HepG2 (cell line): Measurements from ENCODE around the gene PSENEN. TPM values are rescaled to one million over a fixed set of nuclear protein-coding genes. Genes with fewer than 3 reads are reported as not detected.

Source experiments
- CHD2 ChIP-seq: IDR thresholded peaks from 2 replicates; pipeline ENCODE4 v1.6.1; 2011; ENCODE audit warnings: low read depth, low read length, improper control_type of control experiment
- ETV5 ChIP-seq: IDR thresholded peaks from 2 replicates; pipeline ENCODE4 v1.6.1; 2018; ENCODE audit warnings: missing biosample characterization, missing genetic modification reagents, inconsistent platforms, borderline replicate concordance
- FOXM1 ChIP-seq: sonication (generic); formaldehyde crosslinking; IDR thresholded peaks from 2 replicates; pipeline ENCODE4 v1.5.0; 2020; ENCODE audit warnings: missing genetic modification reagents
- HIC2 ChIP-seq: sonication (generic); formaldehyde crosslinking; IDR thresholded peaks from 2 replicates; pipeline ENCODE4 v1.9.0; 2022; ENCODE audit warnings: low read depth, missing genetic modification reagents
- HOXA5 ChIP-seq: sonication (generic); formaldehyde crosslinking; IDR thresholded peaks from 2 replicates; pipeline ENCODE4 v1.4.0; 2020; ENCODE audit warnings: missing genetic modification reagents
- JARID2 ChIP-seq: sonication (generic); formaldehyde crosslinking; IDR thresholded peaks from 2 replicates; pipeline ENCODE4 v1.8.1; 2023; ENCODE audit warnings: missing genetic modification reagents, inconsistent platforms; ENCODE audit not compliant: insufficient replicate concordance
- KLF12 ChIP-seq: sonication (generic); formaldehyde crosslinking; IDR thresholded peaks from 2 replicates; pipeline ENCODE4 v1.4.0; 2020; ENCODE audit warnings: missing genetic modification reagents, borderline replicate concordance
- KMT2A ChIP-seq: sonication (generic); formaldehyde crosslinking; IDR thresholded peaks from 2 replicates; pipeline ENCODE4 v1.4.0; 2020; ENCODE audit warnings: missing genetic modification reagents
- MED1 ChIP-seq: sonication (generic); formaldehyde crosslinking; IDR thresholded peaks from 2 replicates; pipeline ENCODE4 v1.4.0; 2020; ENCODE audit warnings: missing genetic modification reagents
- NFKBIZ ChIP-seq: IDR thresholded peaks from 2 replicates; pipeline ENCODE4 v1.6.1; 2018; ENCODE audit warnings: missing genetic modification reagents, missing compliant biosample characterization
- PBX3 ChIP-seq: sonication (generic); formaldehyde crosslinking; IDR thresholded peaks from 2 replicates; pipeline ENCODE4 v1.8.1; 2023; ENCODE audit warnings: missing genetic modification reagents, inconsistent platforms, borderline replicate concordance
- PHF5A ChIP-seq: IDR thresholded peaks from one replicate; pipeline ENCODE4 v1.6.1; 2018; ENCODE audit warnings: low read depth, missing genetic modification reagents; ENCODE audit not compliant: unreplicated experiment
- RBM39 ChIP-seq: fragments of 200-400 bp; formaldehyde crosslinking; IDR thresholded peaks from one replicate; pipeline ENCODE4 v1.6.1; 2018; ENCODE audit warnings: antibody characterized with exemption, mild to moderate bottlenecking, low read depth, low read length; ENCODE audit not compliant: poor library complexity, severe bottlenecking
- SRSF4 ChIP-seq: fragments of 200-400 bp; formaldehyde crosslinking; IDR thresholded peaks from one replicate; pipeline ENCODE4 v1.6.1; 2018; ENCODE audit warnings: mild to moderate bottlenecking, low read depth, low read length, moderate library complexity; ENCODE audit not compliant: poor library complexity, severe bottlenecking
- SRSF9 ChIP-seq: fragments of 200-400 bp; formaldehyde crosslinking; IDR thresholded peaks from 2 replicates; pipeline ENCODE4 v1.6.1; 2018; ENCODE audit warnings: borderline replicate concordance, mild to moderate bottlenecking, low read depth, low read length; ENCODE audit not compliant: insufficient read depth, poor library complexity, severe bottlenecking
- STAT6 ChIP-seq: sonication (generic); formaldehyde crosslinking; IDR thresholded peaks from 2 replicates; pipeline ENCODE4 v1.4.0; 2020; ENCODE audit warnings: missing genetic modification reagents, mild to moderate bottlenecking, borderline replicate concordance
- ZBTB8A ChIP-seq: sonication (generic); formaldehyde crosslinking; IDR thresholded peaks from 2 replicates; pipeline ENCODE4 v1.4.0; 2020; ENCODE audit warnings: mild to moderate bottlenecking, low read depth, missing genetic modification reagents, borderline replicate concordance
- ZFP37 ChIP-seq: sonication (generic); formaldehyde crosslinking; IDR thresholded peaks from 2 replicates; pipeline ENCODE4 v1.4.0; 2020; ENCODE audit warnings: missing genetic modification reagents, borderline replicate concordance
- ZNF33B ChIP-seq: sonication (generic); formaldehyde crosslinking; IDR thresholded peaks from 2 replicates; pipeline ENCODE4 v1.5.1; 2020; ENCODE audit warnings: mild to moderate bottlenecking, missing genetic modification reagents
- ZNF75D ChIP-seq: sonication (generic); formaldehyde crosslinking; IDR thresholded peaks from 2 replicates; pipeline ENCODE4 v1.8.1; 2023; ENCODE audit warnings: missing genetic modification reagents, mild to moderate bottlenecking, borderline replicate concordance
- ZNF883 ChIP-seq: sonication (generic); formaldehyde crosslinking; IDR thresholded peaks from 2 replicates; pipeline ENCODE4 v1.5.1; 2020; ENCODE audit warnings: mild to moderate bottlenecking, missing genetic modification reagents; ENCODE audit errors: not compliant biosample characterization
- polyA plus RNA-seq, 8 experiments: library from polyadenylated mRNA; depleted of rRNA in 3 of 8; stranded (reverse) in 7 of 8; unstranded in 1 of 8; fragments of >200 nt; fragmentation: Illumina TruSeq in 4 of 8; extraction: Trizol in 4 of 8; gene quantifications; 2 replicates each; pipeline versions ENCODE4 v1.2.1 to v1.2.3, GENCODE V29; 2011 to 2016; ENCODE audit warnings: low read depth in 4 of 8, missing spikeins in 1 of 8, mixed read lengths in 1 of 8; ENCODE audit not compliant: insufficient read depth in 1 of 8
- total RNA-seq, 5 experiments: library from RNA; depleted of rRNA; stranded (reverse); fragments of >200 nt; fragmentation: Illumina TruSeq; extraction: Trizol; gene quantifications; 2 replicates each; pipeline ENCODE4 v1.2.3, GENCODE V29; 2016; ENCODE audit warnings: low read depth in 1 of 5
- TF ChIP-seq, protein P1 (sequence below): sonication (generic); formaldehyde crosslinking; IDR thresholded peaks from 2 replicates; pipeline ENCODE4 v1.8.0; 2022; ENCODE audit warnings: mild to moderate bottlenecking, missing genetic modification reagents, borderline replicate concordance

PSENEN gene
- total and polyA plus RNA-seq, 2 of the 13 experiments (the other 11 are each of a cell fraction or from before 2014, with no cell fraction given), result 16.9 to 34.2 TPM

DNA sequence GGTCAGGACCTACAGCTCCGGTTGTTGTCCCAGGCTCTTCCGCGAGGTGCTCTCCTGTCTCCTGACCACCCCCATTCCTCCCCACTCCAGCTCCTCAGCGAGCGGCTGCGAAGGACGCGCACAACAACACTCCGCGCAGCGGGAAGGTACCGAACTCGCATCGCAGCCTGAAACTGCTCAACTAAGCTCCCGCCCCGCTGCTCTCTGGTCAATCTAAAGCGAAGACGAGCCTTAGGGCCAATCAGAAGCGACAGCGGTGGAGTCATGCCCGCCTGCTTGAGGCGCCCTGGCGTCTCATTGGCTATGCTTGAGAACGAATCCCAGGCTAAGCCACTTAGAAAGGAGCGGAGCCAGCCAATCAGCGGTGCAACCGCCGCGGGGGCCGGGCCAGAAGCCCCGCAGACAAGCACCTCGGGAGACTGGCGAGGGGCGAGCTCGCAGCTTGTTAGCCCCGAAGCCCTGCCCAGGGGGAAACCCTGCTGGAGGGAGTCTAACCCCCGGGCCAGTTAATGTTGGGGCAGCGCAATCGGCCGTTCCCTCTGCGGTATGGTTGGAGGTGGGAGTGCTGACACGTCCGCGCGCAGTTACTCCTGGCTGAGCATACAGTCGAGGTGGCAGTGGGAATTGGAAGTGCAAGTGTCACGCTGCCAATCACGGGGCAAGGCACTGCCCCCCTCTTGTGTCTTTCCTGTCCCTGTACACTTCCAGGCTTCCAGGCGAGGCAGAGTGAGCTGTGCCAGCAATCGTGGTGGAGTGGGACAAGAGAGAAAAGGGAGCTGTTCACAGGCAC, 43.0 kb upstream of the PSENEN start (continued):
- no peak; the same call in 1 of the 2 replicates for TF ChIP-seq HIC2 (CRISPR knock-in tag)
- TF ChIP-seq ZNF883 (CRISPR knock-in tag), result no peak
- no peak for TF ChIP-seq ETV5 (CRISPR knock-in tag)
- TF ChIP-seq PBX3 (CRISPR knock-in tag), result peak; percentile 89; the same call in 1 of the 2 replicates
- TF ChIP-seq JARID2 (CRISPR knock-in tag), result no peak
- no peak for TF ChIP-seq HOXA5 (CRISPR knock-in tag)
- no peak for TF ChIP-seq SRSF4
- TF ChIP-seq, protein P1, sequence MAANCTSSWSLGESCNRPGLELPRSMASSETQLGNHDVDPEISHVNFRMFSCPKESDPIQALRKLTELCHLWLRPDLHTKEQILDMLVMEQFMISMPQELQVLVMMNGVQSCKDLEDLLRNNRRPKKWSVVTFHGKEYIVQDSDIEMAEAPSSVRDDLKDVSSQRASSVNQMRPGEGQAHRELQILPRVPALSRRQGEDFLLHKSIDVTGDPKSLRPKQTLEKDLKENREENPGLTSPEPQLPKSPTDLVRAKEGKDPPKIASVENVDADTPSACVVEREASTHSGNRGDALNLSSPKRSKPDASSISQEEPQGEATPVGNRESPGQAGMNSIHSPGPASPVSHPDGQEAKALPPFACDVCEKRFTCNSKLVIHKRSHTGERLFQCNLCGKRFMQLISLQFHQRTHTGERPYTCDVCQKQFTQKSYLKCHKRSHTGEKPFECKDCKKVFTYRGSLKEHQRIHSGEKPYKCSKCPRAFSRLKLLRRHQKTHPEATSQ (CRISPR knock-in tag), result no peak
- TF ChIP-seq KMT2A, result 0 out of 2 replicates have a peak, but pooled peaks have one; percentile 27
- TF ChIP-seq SRSF9, result no peak
- no peak for TF ChIP-seq ZNF75D (CRISPR knock-in tag)
- TF ChIP-seq FOXM1 (CRISPR knock-in tag), result no peak
- no peak for TF ChIP-seq ZBTB8A
- no peak for TF ChIP-seq NFKBIZ (CRISPR knock-in tag)
- no peak for TF ChIP-seq ZNF33B (CRISPR knock-in tag)
- 0 out of 2 replicates have a peak, but pooled peaks have one; percentile 63 for TF ChIP-seq ZFP37 (CRISPR knock-in tag)
- no peak for TF ChIP-seq RBM39
- TF ChIP-seq STAT6 (CRISPR knock-in tag), result no peak
- no peak for TF ChIP-seq PHF5A (CRISPR knock-in tag)
- TF ChIP-seq MED1, result no peak
- TF ChIP-seq KLF12 (CRISPR knock-in tag), result no peak
- TF ChIP-seq CHD2, result peak; percentile 67
